K562 (cell line): ENCODE data around the gene HAS3. TPM values are rescaled to one million over a fixed set of nuclear protein-coding genes. Genes with fewer than 3 reads are reported as not detected.

Experiments
- ATAC-seq: fragments of 200-7000 bp; cut with Tn5 transposase; 3 replicates; pipeline ENCODE4 v1.9.1; 2020; ENCODE audit warnings: moderate library complexity
- BruUV-seq: library from RNA; stranded (reverse); fragments of 400-500 nt; replicated peaks from 2 replicates; lab custom pipeline; 2021; lab: Mats Ljungman, UMichigan
- CTCF ChIA-PET: fragments of 300-600 bp; formaldehyde crosslinking; extraction: SDS; loops from one replicate; lab custom pipeline; 2021; ENCODE audit warnings: low intra/inter-chr PET ratio; lab: Yijun Ruan, JAX
- POLR2A ChIA-PET: fragments of 300-600, 350-650 bp; sonication (Branson Sonifier 250); formaldehyde crosslinking; extraction: SDS; loops from one replicate; lab custom pipeline; 2021; ENCODE audit warnings: antibody characterized with exemption, inconsistent platforms; lab: Yijun Ruan, JAX
- DNase-seq, 4 experiments: peaks; one replicate each; pipeline versions ENCODE4 v3.0.0 to v3.0.0-alpha.2; 2011 to 2018; ENCODE audit warnings: low spot score in 3 of 4, mixed read lengths in 3 of 4; ENCODE audit errors: extremely low read depth in 1 of 4
- FAIRE-seq: peaks from 2 replicates; lab custom pipeline; 2011; peaks lifted over from hg19 to GRCh38; lab: Jason Lieb, UNC
- H2AFZ ChIP-seq: 2 replicates; pipeline ENCODE4 v1.6.0; 2011; ENCODE audit warnings: low read depth, low read length, control low read depth, inconsistent platforms
- H3K27ac ChIP-seq: fragments of 200-600 bp; 3 replicates; pipeline ENCODE4 v1.8.0; 2011; ENCODE audit warnings: low read depth, mild to moderate bottlenecking, control low read depth, inconsistent platforms, low read length, moderate library complexity, mixed read lengths; ENCODE audit errors: extremely low read depth
- H3K27me3 ChIP-seq, 2 experiments: fragments of 300-600 bp in 1 of 2; 2 replicates in 1 of 2; 3 replicates in 1 of 2; pipeline versions ENCODE4 v1.6.0 to v1.8.0; 2011; ENCODE audit warnings: inconsistent platforms in 2 of 2, low read length in 2 of 2, mild to moderate bottlenecking in 1 of 2, mixed read lengths in 1 of 2, moderate library complexity in 1 of 2; ENCODE audit not compliant: control insufficient read depth in 2 of 2, insufficient read depth in 2 of 2
- H3K36me3 ChIP-seq: fragments of 300-600 bp; 3 replicates; pipeline ENCODE4 v1.8.0; 2011; ENCODE audit warnings: mild to moderate bottlenecking, low read length, inconsistent platforms; ENCODE audit not compliant: control insufficient read depth, insufficient read depth
- H3K4me1 ChIP-seq, 2 experiments: fragments of 200-600 bp in 1 of 2; replicated peaks in 1 of 2; 2 replicates in 1 of 2; 3 replicates in 1 of 2; pipeline versions ENCODE4 v1.5.1 to v1.8.0; 2011; ENCODE audit warnings: inconsistent platforms in 2 of 2, low read length in 2 of 2, mild to moderate bottlenecking in 1 of 2, mixed read lengths in 1 of 2, moderate library complexity in 1 of 2; ENCODE audit not compliant: control insufficient read depth in 2 of 2, insufficient read depth in 2 of 2
- H3K4me2 ChIP-seq: 2 replicates; pipeline ENCODE4 v1.6.1; 2011; ENCODE audit warnings: low read length, control low read depth, inconsistent platforms, mixed read lengths; ENCODE audit not compliant: insufficient read depth
- H3K4me3 ChIP-seq: fragments of 200-600 bp; sonication (generic), shearing (Covaris generic); 2 replicates; pipeline ENCODE4 v1.5.1; 2016; ENCODE audit warnings: control low read depth, inconsistent platforms
- H3K79me2 ChIP-seq: fragments of 200-600 bp; 3 replicates; pipeline ENCODE4 v1.8.0; 2011; ENCODE audit warnings: low read length, inconsistent platforms; ENCODE audit not compliant: control insufficient read depth, insufficient read depth
- H3K9ac ChIP-seq, 2 experiments: 2 replicates each; pipeline versions ENCODE4 v1.6.0 to v1.6.1; 2011; ENCODE audit warnings: low read depth in 2 of 2, low read length in 2 of 2, control low read depth in 1 of 2, inconsistent platforms in 1 of 2, mild to moderate bottlenecking in 1 of 2, mixed read lengths in 1 of 2; ENCODE audit not compliant: insufficient read depth in 1 of 2
- H3K9me1 ChIP-seq: one replicate; pipeline ENCODE4 v1.6.0; 2011; ENCODE audit warnings: inconsistent platforms, mild to moderate bottlenecking, low read length, moderate library complexity; ENCODE audit not compliant: control insufficient read depth, insufficient read depth
- H3K9me3 ChIP-seq: replicated peaks from 2 replicates; pipeline ENCODE4 v1.5.1; 2011; ENCODE audit warnings: low read depth, low read length, inconsistent platforms; ENCODE audit not compliant: control insufficient read depth, insufficient read depth
- H4K20me1 ChIP-seq: replicated peaks from 2 replicates; pipeline ENCODE4 v1.6.1; 2011; ENCODE audit warnings: low read length, inconsistent platforms, mixed read lengths; ENCODE audit not compliant: control insufficient read depth, insufficient read depth
- CC2D1A ChIP-seq: fragments of 450-650 bp; IDR thresholded peaks from 2 replicates; pipeline ENCODE4 v1.6.1; 2017; ENCODE audit warnings: mild to moderate bottlenecking
- CHD2 ChIP-seq: IDR thresholded peaks from 2 replicates; pipeline ENCODE4 v1.6.1; 2011; ENCODE audit warnings: low read depth, low read length
- E2F5 ChIP-seq: sonication (generic); formaldehyde crosslinking; IDR thresholded peaks from 2 replicates; pipeline ENCODE4 v1.8.0; 2022; ENCODE audit warnings: mild to moderate bottlenecking, missing genetic modification reagents
- E2F6 ChIP-seq, 2 experiments: IDR thresholded peaks; 2 replicates each; pipeline ENCODE4 v1.6.1; 2011; ENCODE audit warnings: borderline replicate concordance in 1 of 2, control low read depth in 1 of 2, low read depth in 1 of 2, low read length in 1 of 2, mild to moderate bottlenecking in 1 of 2, mixed read lengths in 1 of 2, moderate library complexity in 1 of 2; ENCODE audit not compliant: insufficient read depth in 1 of 2, insufficient read length in 1 of 2, poor library complexity in 1 of 2, severe bottlenecking in 1 of 2; ENCODE audit errors: extremely low read depth in 1 of 2
- GATAD2A ChIP-seq: fragments of 450-650 bp; IDR thresholded peaks from 2 replicates; pipeline ENCODE4 v1.6.1; 2017
- HNRNPK ChIP-seq: fragments of 200-400 bp; formaldehyde crosslinking; IDR thresholded peaks from one replicate; pipeline ENCODE4 v1.6.1; 2018; ENCODE audit warnings: mild to moderate bottlenecking, low read depth, low read length; ENCODE audit not compliant: poor library complexity, severe bottlenecking
- LEF1 ChIP-seq: fragments of 450-650 bp; IDR thresholded peaks from 2 replicates; pipeline ENCODE4 v1.6.1; 2016; ENCODE audit warnings: mild to moderate bottlenecking
- MYNN ChIP-seq, 2 experiments: sonication (generic); formaldehyde crosslinking in 1 of 2; IDR thresholded peaks; 2 replicates each; pipeline versions ENCODE4 v1.5.0 to v1.6.1; 2016 to 2020; ENCODE audit warnings: antibody characterized with exemption in 1 of 2, missing genetic modification reagents in 1 of 2
- RHOXF2B ChIP-seq: fragments of 250-450 bp; sonication (Bioruptor Pico); conservative IDR thresholded peaks from 2 replicates; pipeline ENCODE4 v1.5.1; 2021
- SMARCB1 ChIP-seq: IDR thresholded peaks from 2 replicates; pipeline ENCODE4 v1.6.1; 2011; ENCODE audit warnings: improper control_type of control experiment, low read depth; ENCODE audit not compliant: insufficient read length
- U2AF2 ChIP-seq: fragments of 200-400 bp; formaldehyde crosslinking; optimal IDR thresholded peaks from 2 replicates; pipeline ENCODE3; 2017; ENCODE audit warnings: low read depth, mild to moderate bottlenecking, low read length
- ZNF584 ChIP-seq: fragments of 200-800 bp; sonication (Bioruptor generic); IDR thresholded peaks from 2 replicates; pipeline ENCODE4 v1.6.1; 2016; ENCODE audit warnings: low read depth, mild to moderate bottlenecking, missing genetic modification characterization, missing compliant biosample characterization
- WGBS: fragments of 100-300 bp; shearing (Covaris generic); methylation state at CpG from one replicate; pipeline ENCODE4 v1.1.6; 2016; ENCODE audit warnings: low coverage, mixed read lengths; ENCODE audit not compliant: insufficient coverage; ENCODE audit errors: missing lambda C conversion rate; 5-methylcytosine and 5-hydroxymethylcytosine counted together
- in situ Hi-C: fragments of 300-500 bp; cut with MboI; formaldehyde crosslinking; loops from 4 replicates; pipeline ENCODE4 v1.15.0; 2018; ENCODE audit warnings: inconsistent platforms, mixed read lengths
- intact Hi-C: fragments of 100-400 bp; cut with micrococcal nuclease; formaldehyde crosslinking; loops from 2 replicates; pipeline ENCODE4 v1.14.2; 2022
- polyA plus RNA-seq, 8 experiments: library from polyadenylated mRNA; depleted of rRNA in 4 of 8; stranded (reverse) in 5 of 8; unstranded in 3 of 8; fragments of >200 nt; fragmentation: Nextera tagmentation in 2 of 8; fragmentation: Illumina TruSeq in 1 of 8; extraction: Ambion mirVana in 2 of 8; extraction: Trizol in 1 of 8; gene quantifications; 2 replicates each; pipeline versions ENCODE4 v1.2.1 to v1.2.3, GENCODE V29; 2011 to 2014; ENCODE audit warnings: inconsistent platforms in 1 of 8, missing spikeins in 1 of 8
- total RNA-seq, 7 experiments: library from RNA; depleted of rRNA in 6 of 7; stranded (reverse); fragments of >200 nt in 6 of 7; fragmentation: Illumina TruSeq in 2 of 7; extraction: Trizol in 2 of 7; gene quantifications; 2 replicates each; pipeline versions ENCODE4 v1.2.1 to v1.2.3, GENCODE V29; 2011 to 2021; ENCODE audit warnings: low replicate concordance in 1 of 7

The HAS3 gene
- total and polyA plus RNA-seq, 9 of the 15 experiments (the other 6 are each of a cell fraction or from before 2014, with no cell fraction given), result 0.04 to 0.33 (median 0.13) TPM; not detected in 1

GRCh38 chr16:69160192-69160591 lies 54.7 kb downstream of the HAS3 start:
- FAIRE-seq, result no peak
- no peak for ATAC-seq
- ChIA-PET POLR2A (interaction anchor here (0.9 to 2.1 kb wide), 3 partner anchors 8 to 11 kb away, joined by 3 to 6 read pairs (median 4); no protein-coding TSS in a partner anchor), CTCF (no interaction called here)
- Histone ChIP-seq H3K4me3 (no peak overlapping the region), H3K27ac (no peak overlapping the region), H2AFZ (no peak overlapping the region), H3K27me3 (no peaks in the 10 kb centered on the region), H3K9me1 (no peaks in the 10 kb centered on the region), H3K9me3 (no peaks in the 10 kb centered on the region), H3K79me2 (no peaks in the 10 kb centered on the region), H3K4me2 (no peak overlapping the region), H3K4me1 (no peaks in the 10 kb centered on the region), H4K20me1 (no peaks in the 10 kb centered on the region; the same call in 1 of the 2 replicates), H3K36me3 (peaks cover 91% of the 10 kb centered on the region), H3K9ac (no peak overlapping the region)
- TF ChIP-seq RHOXF2B (CRISPR knock-in tag) (no peak), CHD2 (no peak), U2AF2 (no peak), MYNN (IDR thresholded peaks at IDR 0.05) (no peak), MYNN (CRISPR knock-in tag; IDR thresholded peaks at IDR 0.05) (no peak), E2F5 (CRISPR knock-in tag) (no peak), GATAD2A (no peak), HNRNPK (no peak), E2F6 (IDR thresholded peaks at IDR 0.05; ENCODE audit: borderline replicate concordance in 1 of 2, extremely low read depth in 1 of 2, insufficient read depth in 1 of 2, insufficient read length in 1 of 2, low read depth in 1 of 2, low read length in 1 of 2, poor library complexity in 1 of 2, severe bottlenecking in 1 of 2) (no peak), ZNF584 (CRISPR knock-in tag) (no peak), LEF1 (no peak), SMARCB1 (no peak), CC2D1A (no peak)
- DNase-seq, result no peak
- in situ Hi-C loops, result no loop called here
- WGBS, result 92% methylated on average over 1 of the region's 1 CpG
- no TSS peak for BruUV-seq
- intact Hi-C loops, result no loop called here
